T1000 (cell line): ENCODE results near the gene QRICH2.
A peak's percentile ranks its signal among the peaks of the same experiment; 100 is the strongest.
"Not testable (repeated sequence)": the region's sequence is repeated elsewhere in the genome, so short reads cannot be mapped to it uniquely, and the experiment has no call there.

Experiments used
- DNase-seq: peaks from one replicate; lab custom pipeline; 2025; ENCODE audit warnings: mixed read lengths; lab: John Stamatoyannopoulos, UW

Gene QRICH2

GRCh38 chr17:76326306-76326705 lies 18.2 kb upstream of the QRICH2 start:
- no peak for DNase-seq

- DNase-seq = no peak
These were observed 10.5 kb upstream of the QRICH2 start for GRCh38 chr17:76318586-76318985.

GRCh38 chr17:76317535-76317934 lies 9.5 kb upstream of the QRICH2 start:
- no peak for DNase-seq

- DNase-seq = no peak
These were observed 6.5 kb upstream of the QRICH2 start for GRCh38 chr17:76314392-76315227.

- no peak for DNase-seq
These were observed 4.7 kb upstream of the QRICH2 start for GRCh38 chr17:76312735-76313134.

GRCh38 chr17:76309461-76309860 lies 1.4 kb upstream of the QRICH2 start:
- no peak for DNase-seq

GRCh38 chr17:76307299-76307965 lies 644 bp downstream of the QRICH2 start:
- DNase-seq = no peak

GRCh38 chr17:76305135-76305454 lies 3.0 kb downstream of the QRICH2 start:
- DNase-seq = not testable (repeated sequence)

GRCh38 chr17:76304226-76305134 lies 3.6 kb downstream of the QRICH2 start:
- DNase-seq = no peak

- DNase-seq = no peak
These were observed 10.6 kb downstream of the QRICH2 start for GRCh38 chr17:76297436-76297835.

GRCh38 chr17:76296889-76297288 lies 11.2 kb downstream of the QRICH2 start:
- no peak for DNase-seq

GRCh38 chr17:76296186-76296585 lies 11.9 kb downstream of the QRICH2 start:
- DNase-seq = no peak

GRCh38 chr17:76293106-76293505 lies 15.0 kb downstream of the QRICH2 start:
- no peak for DNase-seq

GRCh38 chr17:76292567-76292966 lies 15.5 kb downstream of the QRICH2 start:
- no peak for DNase-seq

GRCh38 chr17:76281573-76282371 lies 26.3 kb downstream of the QRICH2 start:
- DNase-seq = no peak

GRCh38 chr17:76280650-76281049 lies 27.4 kb downstream of the QRICH2 start:
- no peak for DNase-seq

- DNase-seq = no peak
These were observed 28.3 kb downstream of the QRICH2 start for GRCh38 chr17:76279742-76280287.

GRCh38 chr17:76278952-76279741 lies 28.9 kb downstream of the QRICH2 start:
- peak; percentile 77 for DNase-seq

- DNase-seq = no peak
These were observed 29.7 kb downstream of the QRICH2 start for GRCh38 chr17:76278268-76278908.
